Measurements from ENCODE around the gene ZNF654. TPM values are rescaled to one million over a fixed set of nuclear protein-coding genes. Genes with fewer than 3 reads are reported as not detected.
A peak's percentile ranks its signal among the peaks of the same experiment; 100 is the strongest.

ZNF654 gene
- total RNA-seq, 1 donor from 2014 or later = 11.8 TPM

GRCh38 chr3:88188436-88188835 is 129.4 kb downstream of the ZNF654 start:
- peaks cover 9% of the 10 kb centered on the region for H3K36me3 Mint-ChIP-seq (ENCODE audit: unreplicated experiment)
- H3K9me3 Mint-ChIP-seq (ENCODE audit: unreplicated experiment) = peaks cover 5% of the 10 kb centered on the region
- H3K4me1 Mint-ChIP-seq (ENCODE audit: low read depth, unreplicated experiment) = peaks cover 3% of the 10 kb centered on the region
- H3K27ac Mint-ChIP-seq (ENCODE audit: unreplicated experiment) = peak overlapping the region; percentile 55
- H3K4me3 Mint-ChIP-seq (ENCODE audit: unreplicated experiment) = no peak overlapping the region
- H3K27me3 Mint-ChIP-seq (ENCODE audit: unreplicated experiment) = no peaks in the 10 kb centered on the region
- DNase-seq = peak; percentile 68
- TF ChIP-seq CTCF (IDR thresholded peaks at IDR 0.05; ENCODE audit: partially characterized antibody, unreplicated experiment) = peak; percentile 9

GRCh38 chr3:88189361-88189810 is 130.3 kb downstream of the ZNF654 start:
- Mint-ChIP-seq H3K27ac (ENCODE audit: unreplicated experiment) (no peak overlapping the region), H3K27me3 (ENCODE audit: unreplicated experiment) (no peaks in the 10 kb centered on the region), H3K4me1 (ENCODE audit: low read depth, unreplicated experiment) (peaks cover 3% of the 10 kb centered on the region), H3K9me3 (ENCODE audit: unreplicated experiment) (peaks cover 5% of the 10 kb centered on the region), H3K4me3 (ENCODE audit: unreplicated experiment) (no peak overlapping the region), H3K36me3 (ENCODE audit: unreplicated experiment) (peaks cover 1% of the 10 kb centered on the region)
- TF ChIP-seq CTCF (IDR thresholded peaks at IDR 0.05; ENCODE audit: partially characterized antibody, unreplicated experiment) = no peak
- no peak for DNase-seq

- peaks cover 3% of the 10 kb centered on the region for H3K9me3 Mint-ChIP-seq (ENCODE audit: unreplicated experiment)
- no peak overlapping the region for H3K27ac Mint-ChIP-seq (ENCODE audit: unreplicated experiment)
- no peaks in the 10 kb centered on the region for H3K36me3 Mint-ChIP-seq (ENCODE audit: unreplicated experiment)
Measured at GRCh38 chr3:88191872-88192409, 132.9 kb downstream of the ZNF654 start.

GRCh38 chr3:88192631-88193030 is 133.6 kb downstream of the ZNF654 start:
- no peak for TF ChIP-seq CTCF (IDR thresholded peaks at IDR 0.05; ENCODE audit: partially characterized antibody, unreplicated experiment)
- H3K27me3 Mint-ChIP-seq (ENCODE audit: unreplicated experiment) = no peaks in the 10 kb centered on the region
- peaks cover 3% of the 10 kb centered on the region for H3K9me3 Mint-ChIP-seq (ENCODE audit: unreplicated experiment)
- no peak overlapping the region for H3K27ac Mint-ChIP-seq (ENCODE audit: unreplicated experiment)
- no peak for DNase-seq
- peaks cover 3% of the 10 kb centered on the region for H3K4me1 Mint-ChIP-seq (ENCODE audit: low read depth, unreplicated experiment)
- H3K4me3 Mint-ChIP-seq (ENCODE audit: unreplicated experiment) = no peak overlapping the region
- no peaks in the 10 kb centered on the region for H3K36me3 Mint-ChIP-seq (ENCODE audit: unreplicated experiment)

More at GRCh38 chr3:88191872-88192409, 132.9 kb downstream of the ZNF654 start:
- no peak overlapping the region for H3K4me3 Mint-ChIP-seq (ENCODE audit: unreplicated experiment)
- peaks cover 3% of the 10 kb centered on the region for H3K4me1 Mint-ChIP-seq (ENCODE audit: low read depth, unreplicated experiment)
- TF ChIP-seq CTCF (IDR thresholded peaks at IDR 0.05; ENCODE audit: partially characterized antibody, unreplicated experiment) = no peak
- no peaks in the 10 kb centered on the region for H3K27me3 Mint-ChIP-seq (ENCODE audit: unreplicated experiment)
- DNase-seq = no peak

Other genes with a start within 250 kb of the ZNF654 start
- 57.1 TPM for gene CGGBP1, start 250 bp upstream of the ZNF654 start, total RNA-seq (ENCODE audit: unreplicated experiment)
- gene C3orf38, start 90.7 kb downstream of the ZNF654 start, total RNA-seq (ENCODE audit: unreplicated experiment) = 26.0 TPM

All from glutamatergic neuron (in vitro differentiated cells).